Tibial nerve (tissue), 4 donors: ENCODE data around the gene H19. TPM values are rescaled to one million over a fixed set of nuclear protein-coding genes. Genes with fewer than 3 reads are reported as not detected.

Source experiments
- DNase-seq, 2 donors: peaks; one replicate each; pipeline ENCODE4 v3.0.0-alpha.2; 2019; ENCODE audit warnings: low spot score in 2 of 2
- H3K27ac ChIP-seq, 4 donors: fragments of 200-600 bp; sonication (generic) in 3 of 4; one replicate each; pipeline ENCODE4 v1.5.1; 2017 to 2019; ENCODE audit warnings: mild to moderate bottlenecking in 1 of 4
- H3K27me3 ChIP-seq, 2 donors: fragments of 200-600 bp; sonication (generic) in 1 of 2; one replicate each; pipeline versions ENCODE4 v1.5.1 to v1.6.0; 2017 to 2019
- H3K36me3 ChIP-seq, 3 donors: fragments of 200-600 bp; sonication (generic); one replicate each; pipeline ENCODE4 v1.5.1; 2018 to 2019
- H3K4me1 ChIP-seq, 4 donors: fragments of 200-600 bp; sonication (generic) in 3 of 4; one replicate each; pipeline ENCODE4 v1.5.1; 2017 to 2019
- H3K4me3 ChIP-seq, 4 donors: fragments of 200-600 bp; sonication (generic) in 3 of 4; one replicate each; pipeline ENCODE4 v1.5.1; 2017 to 2019; ENCODE audit warnings: mild to moderate bottlenecking in 1 of 4, moderate library complexity in 1 of 4
- H3K9me3 ChIP-seq, 4 donors: fragments of 200-600 bp; sonication (generic) in 3 of 4; one replicate each; pipeline ENCODE4 v1.5.1; 2017 to 2019
- EP300 ChIP-seq, 2 donors: sonication (generic); formaldehyde crosslinking; IDR thresholded peaks; one replicate each; pipeline ENCODE4 v1.6.1; 2017; ENCODE audit warnings: antibody characterized with exemption in 2 of 2, mild to moderate bottlenecking in 1 of 2
- POLR2A ChIP-seq, 2 donors: fragments of 450-650 bp; IDR thresholded peaks; one replicate each; pipeline ENCODE4 v1.6.1; 2017; ENCODE audit warnings: antibody characterized with exemption in 2 of 2, mild to moderate bottlenecking in 2 of 2, moderate library complexity in 2 of 2
- WGBS, 2 donors: methylation state at CpG; one replicate each; pipeline ENCODE4 v1.1.5; 2018; 5-methylcytosine and 5-hydroxymethylcytosine counted together
- small RNA-seq: library from RNA; depleted of rRNA; stranded (forward); fragments of <200 nt; gene quantifications from one replicate; pipeline ENCODE3, GENCODE V24; 2016
- total RNA-seq, 4 donors: library from RNA; depleted of rRNA; stranded (reverse); fragments of >200 nt; gene quantifications; one replicate each; pipeline ENCODE4 v1.1.0, GENCODE V29; 2016
- TF ChIP-seq, protein P1 (sequence below), 5 experiments: fragments of 200-600 bp in 3 of 5; fragments of 450-650 bp in 2 of 5; sonication (generic) in 3 of 5; IDR thresholded peaks; one replicate each; pipeline ENCODE4 v1.5.1; 2016 to 2019; ENCODE audit warnings: antibody characterized with exemption in 5 of 5, mild to moderate bottlenecking in 3 of 5, moderate library complexity in 2 of 5

H19 gene
- total RNA-seq, 4 donors from 2014 or later, result 355 to 642 (median 407) TPM

DNA sequence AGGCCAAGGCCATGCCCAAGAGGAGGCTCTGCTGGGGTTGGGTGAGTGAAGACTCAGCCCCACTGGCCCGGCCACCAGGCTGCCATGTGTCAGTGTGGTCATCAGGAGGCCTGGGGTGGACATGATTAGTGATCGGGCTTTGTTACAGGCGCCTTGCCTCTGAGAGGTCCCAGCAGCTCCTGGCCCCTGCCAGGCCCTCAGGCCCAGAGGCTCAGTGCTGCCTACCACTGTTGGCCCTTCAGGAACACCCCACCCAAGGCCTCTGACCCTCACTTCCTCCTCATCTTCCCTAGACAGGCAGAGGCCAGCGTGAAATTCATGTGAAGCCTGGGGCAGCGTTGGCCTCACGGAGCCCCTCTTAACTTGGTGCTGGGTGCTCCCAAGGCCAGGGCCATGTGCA, 48.3 kb downstream of the H19 start:
- DNase-seq, result no peak
- H3K4me1 ChIP-seq, result peaks cover 0 to 1% (median 0%) of the 10 kb centered on the region in 4 donors
- no peaks in the 10 kb centered on the region for H3K27me3 ChIP-seq
- no peaks in the 10 kb centered on the region for H3K36me3 ChIP-seq
- no peak for TF ChIP-seq EP300 (IDR thresholded peaks at IDR 0.05)
- TF ChIP-seq, protein P1, sequence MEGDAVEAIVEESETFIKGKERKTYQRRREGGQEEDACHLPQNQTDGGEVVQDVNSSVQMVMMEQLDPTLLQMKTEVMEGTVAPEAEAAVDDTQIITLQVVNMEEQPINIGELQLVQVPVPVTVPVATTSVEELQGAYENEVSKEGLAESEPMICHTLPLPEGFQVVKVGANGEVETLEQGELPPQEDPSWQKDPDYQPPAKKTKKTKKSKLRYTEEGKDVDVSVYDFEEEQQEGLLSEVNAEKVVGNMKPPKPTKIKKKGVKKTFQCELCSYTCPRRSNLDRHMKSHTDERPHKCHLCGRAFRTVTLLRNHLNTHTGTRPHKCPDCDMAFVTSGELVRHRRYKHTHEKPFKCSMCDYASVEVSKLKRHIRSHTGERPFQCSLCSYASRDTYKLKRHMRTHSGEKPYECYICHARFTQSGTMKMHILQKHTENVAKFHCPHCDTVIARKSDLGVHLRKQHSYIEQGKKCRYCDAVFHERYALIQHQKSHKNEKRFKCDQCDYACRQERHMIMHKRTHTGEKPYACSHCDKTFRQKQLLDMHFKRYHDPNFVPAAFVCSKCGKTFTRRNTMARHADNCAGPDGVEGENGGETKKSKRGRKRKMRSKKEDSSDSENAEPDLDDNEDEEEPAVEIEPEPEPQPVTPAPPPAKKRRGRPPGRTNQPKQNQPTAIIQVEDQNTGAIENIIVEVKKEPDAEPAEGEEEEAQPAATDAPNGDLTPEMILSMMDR (IDR thresholded peaks at IDR 0.05), result no peak
- TF ChIP-seq POLR2A (IDR thresholded peaks at IDR 0.05), result no peak
- no peaks in the 10 kb centered on the region for H3K9me3 ChIP-seq
- no peak overlapping the region for H3K27ac ChIP-seq
- H3K4me3 ChIP-seq, result no peak overlapping the region
- no CpG with 5 or more reads among the region's 6 CpGs for WGBS, 2 donors

DNA sequence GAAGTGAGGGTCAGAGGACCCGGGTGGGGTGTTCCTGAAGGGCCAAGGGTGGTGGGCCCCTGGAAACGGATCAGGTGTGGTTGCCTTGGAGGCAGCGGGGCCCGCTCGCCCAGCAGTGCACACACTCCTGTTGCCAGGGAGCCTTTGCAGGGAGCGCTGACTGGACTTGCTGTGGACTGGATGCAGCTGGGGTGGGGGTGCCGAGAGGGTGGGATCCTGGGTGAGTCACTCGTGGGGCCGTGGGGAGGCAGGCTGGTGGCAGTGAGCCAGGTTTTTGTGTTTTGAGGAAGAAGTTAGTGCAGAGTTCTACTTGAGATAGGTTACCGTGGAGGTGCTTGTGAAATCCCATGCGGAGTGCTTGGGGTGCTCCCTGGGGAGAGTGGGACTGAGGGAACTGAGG, 49.3 kb downstream of the H19 start:
- H3K4me3 ChIP-seq, result no peak overlapping the region
- WGBS, 2 donors, result 0% methylated on average over 2 of the region's 11 CpGs; no CpG with 5 or more reads in 1 of the 2 donors
- TF ChIP-seq, protein P1 (IDR thresholded peaks at IDR 0.05), result no peak
- TF ChIP-seq POLR2A (IDR thresholded peaks at IDR 0.05), result no peak
- no peak for TF ChIP-seq EP300 (IDR thresholded peaks at IDR 0.05)
- H3K27ac ChIP-seq, result no peak overlapping the region
- H3K36me3 ChIP-seq, result no peaks in the 10 kb centered on the region
- H3K9me3 ChIP-seq, result no peaks in the 10 kb centered on the region
- no peaks in the 10 kb centered on the region for H3K27me3 ChIP-seq
- peak in 1 of 2 donors; percentile 36 for DNase-seq
- H3K4me1 ChIP-seq, result peaks cover 0 to 10% (median 1%) of the 10 kb centered on the region in 4 donors

DNA sequence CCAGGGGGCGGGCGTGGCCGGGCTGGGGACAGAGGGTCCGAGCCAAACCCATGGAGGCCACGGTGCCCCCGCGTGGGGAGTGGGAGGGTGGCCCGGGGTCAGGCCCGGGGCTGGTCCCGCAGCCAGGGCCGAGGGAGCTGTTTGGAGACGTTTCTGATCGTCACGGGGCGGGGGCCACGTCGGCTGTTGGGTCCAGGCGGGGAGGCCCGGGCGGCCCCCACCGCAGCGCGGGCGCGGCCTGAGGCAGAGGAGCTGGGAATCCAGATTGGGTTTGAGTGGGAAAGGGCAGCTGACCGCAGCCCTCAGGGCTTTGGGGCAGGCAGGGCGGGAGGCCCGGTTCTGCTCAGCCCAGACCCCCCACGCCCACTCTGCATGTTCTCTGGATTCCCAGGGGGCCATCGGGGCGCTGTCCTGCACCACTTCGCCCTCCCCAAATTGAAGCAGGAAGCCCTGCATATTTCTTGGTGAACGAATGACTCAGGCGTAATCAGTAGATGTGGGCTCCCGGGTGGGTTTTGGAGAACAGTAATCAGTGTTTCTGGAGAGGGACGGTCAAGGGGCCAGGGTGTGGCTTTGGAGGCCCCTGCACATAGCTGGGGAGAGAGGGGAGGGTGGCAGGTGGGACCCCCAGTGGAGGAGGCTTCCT, 49.9 kb downstream of the H19 start:
- H3K27ac ChIP-seq, result no peak overlapping the region
- DNase-seq, result no peak
- no CpG with 5 or more reads among the region's 36 CpGs for WGBS, 2 donors
- no peaks in the 10 kb centered on the region for H3K27me3 ChIP-seq
- H3K4me3 ChIP-seq, result no peak overlapping the region
- TF ChIP-seq POLR2A (IDR thresholded peaks at IDR 0.05) (no peak), EP300 (IDR thresholded peaks at IDR 0.05) (no peak)
- TF ChIP-seq, protein P1 (IDR thresholded peaks at IDR 0.05), result no peak
- peaks cover 0 to 13% (median 1%) of the 10 kb centered on the region in 4 donors for H3K4me1 ChIP-seq
- H3K9me3 ChIP-seq, result no peaks in the 10 kb centered on the region
- H3K36me3 ChIP-seq, result no peaks in the 10 kb centered on the region

DNA sequence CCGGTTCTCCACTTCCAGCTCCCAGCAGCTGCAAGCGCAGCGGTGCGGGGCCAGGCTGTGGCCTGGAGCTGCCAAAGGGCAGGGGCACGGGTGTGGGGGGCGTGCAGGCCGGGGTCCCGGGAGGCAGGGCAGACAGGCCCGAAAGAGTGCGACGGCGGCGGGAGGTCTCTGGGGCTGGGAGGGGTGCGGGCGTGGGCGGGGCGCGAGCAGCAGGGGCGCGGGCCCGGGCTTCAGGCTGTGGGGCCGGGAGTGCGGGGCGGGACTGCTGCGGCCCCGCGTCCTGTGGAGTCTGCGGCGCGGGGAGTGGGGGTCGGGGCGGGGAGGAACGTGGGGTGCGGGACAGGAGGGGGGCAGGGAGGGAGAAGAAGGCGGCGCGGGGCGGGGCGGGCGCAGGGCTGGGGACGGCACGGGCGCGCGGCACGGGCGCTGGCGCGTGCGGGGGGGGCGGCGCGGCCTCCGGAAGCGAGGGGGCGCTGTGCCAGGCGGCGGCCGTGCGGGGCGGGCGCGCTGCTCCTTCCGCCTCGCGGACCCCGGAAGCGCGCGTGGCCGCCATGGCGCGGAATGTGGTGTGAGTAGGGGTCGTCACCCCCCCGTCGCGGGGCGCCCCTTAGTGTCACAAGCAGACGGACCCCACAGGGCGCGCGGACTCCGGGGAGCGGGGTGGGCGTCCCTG, 50.7 kb downstream of the H19 start, which contains the start of gene MRPL23:
MRPL23 (plus strand) TSS at position 521 of the 673 bp plus-strand sequence; CDS start at position 552, 31 bp downstream.
- WGBS, 2 donors, result no CpG with 5 or more reads among the region's 85 CpGs
- no peak for DNase-seq
- no peaks in the 10 kb centered on the region for H3K27me3 ChIP-seq
- peaks cover 0 to 20% (median 1%) of the 10 kb centered on the region in 4 donors for H3K4me1 ChIP-seq
- H3K9me3 ChIP-seq, result no peaks in the 10 kb centered on the region
- no peak within 1 kb of the TSS for H3K4me3 ChIP-seq
- H3K27ac ChIP-seq, result no peak within 1 kb of the TSS
- TF ChIP-seq POLR2A (IDR thresholded peaks at IDR 0.05) (no peak), EP300 (IDR thresholded peaks at IDR 0.05) (no peak)
- TF ChIP-seq, protein P1 (IDR thresholded peaks at IDR 0.05), result no peak
- no peaks in the 10 kb centered on the region for H3K36me3 ChIP-seq

Small RNA genes lying within 50 kb of the gene (small RNA-seq; reads per million reads assigned to genes)
- gene RF01972, result not detected
- not detected for gene RF01973

Other genes starting within 250 kb of the H19 start
- 10 to 100 TPM in 2 of 4 donors, 1 to 10 TPM in 2; 5.9 to 54.9 (median 13.8) TPM for gene IFITM10, start 247.2 kb downstream of the H19 start, total RNA-seq
- gene CTSD, start 233.9 kb downstream of the H19 start, total RNA-seq, result 100 to 1,000 TPM; 385 to 583 (median 429) TPM
- gene SYT8, start 162.9 kb downstream of the H19 start, total RNA-seq, result 1 to 10 TPM in 2 of 4 donors, under 1 TPM in 1, not detected in 1; 0.39 to 4.2 (median 1.0) TPM
- gene TNNI2, start 158.9 kb downstream of the H19 start, total RNA-seq, result not detected
- gene LSP1, start 144.8 kb downstream of the H19 start, total RNA-seq, result 10 to 100 TPM; 36.9 to 69.0 (median 50.2) TPM
- not detected for gene PRR33, start 105.9 kb downstream of the H19 start, total RNA-seq
- 1 to 10 TPM; 4.4 to 8.6 (median 6.1) TPM for gene TNNT3, start 78.1 kb downstream of the H19 start, total RNA-seq
- gene MRPL23, start 50.5 kb downstream of the H19 start, total RNA-seq, result 100 to 1,000 TPM in 3 of 4 donors, 10 to 100 TPM in 1; 81.9 to 139 (median 136) TPM
- gene IGF2, start 141.5 kb upstream of the H19 start, total RNA-seq, result 100 to 1,000 TPM; 131 to 246 (median 173) TPM
- gene INS, start 163.4 kb upstream of the H19 start, total RNA-seq, result 1 to 10 TPM in 1 of 4 donors, not detected in 3; 1.8 TPM
- 1 to 10 TPM in 1 of 4 donors, not detected in 3; 1.3 TPM for gene TH, start 174.0 kb upstream of the H19 start, total RNA-seq